Karpas-422 (cell line): Measurements from ENCODE around the gene MBP. TPM values are rescaled to one million over a fixed set of nuclear protein-coding genes. Genes with fewer than 3 reads are reported as not detected.

Experiments used
- DNase-seq: peaks from one replicate; pipeline ENCODE4 v3.0.0-alpha.2; 2015
- H2AFZ ChIP-seq: fragments of 200-600 bp; sonication (generic); 2 replicates; pipeline ENCODE4 v1.6.1; 2014; ENCODE audit warnings: antibody characterized with exemption, low read length, mixed read lengths
- H3K27ac ChIP-seq: fragments of 200-600 bp; sonication (generic); 2 replicates; pipeline ENCODE4 v1.5.1; 2014; ENCODE audit warnings: mild to moderate bottlenecking, low read length, moderate library complexity
- H3K27me3 ChIP-seq: fragments of 200-600 bp; sonication (generic); 2 replicates; pipeline ENCODE4 v1.6.1; 2014; ENCODE audit warnings: low read length, mixed read lengths
- H3K36me3 ChIP-seq: fragments of 200-600 bp; sonication (generic); 2 replicates; pipeline ENCODE4 v1.6.1; 2014; ENCODE audit warnings: low read length, mixed read lengths; ENCODE audit not compliant: insufficient read depth
- H3K4me1 ChIP-seq: fragments of 200-600 bp; sonication (generic); 2 replicates; pipeline ENCODE4 v1.6.1; 2014; ENCODE audit warnings: mild to moderate bottlenecking, low read length, mixed read lengths
- H3K4me2 ChIP-seq: fragments of 200-600 bp; sonication (generic); 2 replicates; pipeline ENCODE4 v1.6.1; 2014; ENCODE audit warnings: low read length, low read depth, mild to moderate bottlenecking; ENCODE audit not compliant: poor library complexity, severe bottlenecking
- H3K4me3 ChIP-seq: fragments of 200-600 bp; sonication (generic); 2 replicates; pipeline ENCODE4 v1.5.1; 2014; ENCODE audit warnings: mild to moderate bottlenecking, antibody characterized with exemption, low read length, mixed read lengths
- H3K79me2 ChIP-seq: fragments of 200-600 bp; sonication (generic); 2 replicates; pipeline ENCODE4 v1.6.1; 2014; ENCODE audit warnings: mild to moderate bottlenecking, low read length, mixed read lengths
- H3K9ac ChIP-seq: fragments of 200-600 bp; sonication (generic); 2 replicates; pipeline ENCODE4 v1.6.0; 2014; ENCODE audit warnings: low read length
- H3K9me2 ChIP-seq: fragments of 200-600 bp; sonication (generic), shearing (Covaris generic); replicated peaks from 2 replicates; pipeline ENCODE4 v1.6.0; 2014; ENCODE audit warnings: mild to moderate bottlenecking, low read length, moderate library complexity; ENCODE audit not compliant: insufficient read depth
- H3K9me3 ChIP-seq: fragments of 300-700, 200-600 bp; sonication (generic); 2 replicates; pipeline ENCODE4 v1.6.1; 2014; ENCODE audit warnings: low read length, mixed read lengths
- H4K20me1 ChIP-seq: fragments of 200-600 bp; sonication (generic); 2 replicates; pipeline ENCODE4 v1.6.1; 2014; ENCODE audit warnings: mild to moderate bottlenecking, antibody characterized with exemption, low read length, low read depth; ENCODE audit not compliant: insufficient read depth
- total RNA-seq: library from RNA; depleted of rRNA; stranded (reverse); fragments of >200 nt; shearing (Covaris generic); gene quantifications from 2 replicates; pipeline ENCODE4 v1.2.3, GENCODE V29; 2014; ENCODE audit warnings: low replicate concordance

MBP gene
- total RNA-seq, 1 experiment from 2014 or later: 67.8 TPM

DNA sequence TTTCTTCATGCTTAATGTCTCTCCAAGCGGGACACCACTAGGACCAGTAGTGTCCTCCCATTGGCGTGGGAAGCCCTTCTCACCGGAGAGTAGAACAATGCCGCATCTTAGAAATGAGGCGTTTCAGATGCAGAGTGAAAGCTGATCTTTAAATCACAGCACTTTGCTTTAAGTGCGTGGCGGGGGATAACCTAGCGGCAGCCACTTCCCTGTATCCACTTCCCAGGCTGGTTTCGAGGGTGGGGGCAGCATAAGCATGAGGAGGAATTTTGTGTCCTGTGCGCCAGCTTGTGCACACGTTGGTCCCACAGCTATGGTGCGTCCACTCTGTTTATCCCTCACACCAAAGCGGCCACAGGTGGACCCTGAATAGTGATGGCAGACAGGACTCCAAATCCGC is 63.1 kb downstream of the MBP start:
- no peak overlapping the region for H3K4me2 ChIP-seq
- H3K9me2 ChIP-seq: no peaks in the 10 kb centered on the region
- no peak for DNase-seq
- no peaks in the 10 kb centered on the region for H4K20me1 ChIP-seq
- H3K27me3 ChIP-seq: no peaks in the 10 kb centered on the region
- H3K27ac ChIP-seq: no peak overlapping the region
- no peaks in the 10 kb centered on the region; the same call in 1 of the 2 replicates for H3K36me3 ChIP-seq
- H3K4me3 ChIP-seq: no peak overlapping the region
- peaks cover 68% of the 10 kb centered on the region for H3K79me2 ChIP-seq
- peaks cover 66% of the 10 kb centered on the region for H3K4me1 ChIP-seq
- no peaks in the 10 kb centered on the region for H3K9me3 ChIP-seq
- H2AFZ ChIP-seq: no peak overlapping the region
- no peak overlapping the region for H3K9ac ChIP-seq

DNA sequence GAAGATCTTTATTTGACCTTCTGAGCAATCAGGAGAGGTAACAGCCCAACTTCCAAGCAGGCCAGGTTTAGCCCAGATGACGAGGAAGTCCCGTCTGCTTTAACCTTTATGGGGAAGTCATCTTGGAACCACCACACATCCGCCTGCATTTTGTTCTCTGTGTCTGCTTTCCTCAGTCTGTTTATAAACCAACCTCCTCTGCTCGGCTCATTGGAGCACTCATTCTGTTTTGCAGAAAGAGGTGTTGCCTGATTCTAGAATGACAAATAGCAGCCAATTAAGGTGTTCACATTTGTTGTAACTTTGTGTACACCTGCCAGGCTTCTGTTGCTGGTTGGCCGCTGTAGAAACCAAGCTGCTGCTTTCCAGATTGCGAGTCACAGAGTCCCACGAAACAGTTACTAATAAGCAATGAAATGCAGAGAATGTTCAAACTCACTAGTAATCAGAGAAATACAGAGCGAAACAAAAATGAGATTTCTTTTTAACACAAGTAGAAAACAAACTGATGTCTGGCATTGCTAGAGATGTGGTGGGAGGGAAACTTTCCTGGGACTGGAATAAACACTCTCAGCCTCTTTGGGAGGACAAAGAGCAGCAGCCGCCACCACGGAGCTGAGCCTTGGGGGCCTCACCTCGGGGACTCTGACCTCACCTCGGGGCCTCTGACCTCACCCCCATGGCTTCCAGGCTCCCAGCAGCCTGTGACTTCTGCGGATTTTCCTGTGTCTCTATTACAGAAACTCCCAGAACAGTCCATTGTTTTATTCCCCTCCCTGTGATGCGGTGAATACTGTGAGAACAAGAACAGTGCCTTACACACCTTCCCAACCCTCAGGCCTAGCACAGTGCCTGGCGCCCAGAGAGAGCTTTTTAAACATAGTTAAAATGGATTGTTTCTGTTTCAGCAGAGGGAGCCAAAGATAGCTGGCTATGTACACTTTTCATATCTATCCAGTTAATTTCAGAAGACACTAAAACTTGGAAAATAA is 64.0 kb downstream of the MBP start:
- Histone ChIP-seq H3K27me3 (no peaks in the 10 kb centered on the region), H3K4me3 (no peak overlapping the region), H3K27ac (peak overlapping the region; percentile 34; the same call in 1 of the 2 replicates), H2AFZ (no peak overlapping the region), H3K4me1 (peaks cover 59% of the 10 kb centered on the region), H3K36me3 (no peaks in the 10 kb centered on the region; the same call in 1 of the 2 replicates), H3K79me2 (peaks cover 59% of the 10 kb centered on the region), H3K9ac (0 out of 2 replicates have a peak overlapping the region, but pooled peaks have one; percentile 0), H3K4me2 (no peak overlapping the region), H4K20me1 (no peaks in the 10 kb centered on the region), H3K9me2 (no peaks in the 10 kb centered on the region), H3K9me3 (no peaks in the 10 kb centered on the region)
- peak; percentile 52 for DNase-seq

DNA sequence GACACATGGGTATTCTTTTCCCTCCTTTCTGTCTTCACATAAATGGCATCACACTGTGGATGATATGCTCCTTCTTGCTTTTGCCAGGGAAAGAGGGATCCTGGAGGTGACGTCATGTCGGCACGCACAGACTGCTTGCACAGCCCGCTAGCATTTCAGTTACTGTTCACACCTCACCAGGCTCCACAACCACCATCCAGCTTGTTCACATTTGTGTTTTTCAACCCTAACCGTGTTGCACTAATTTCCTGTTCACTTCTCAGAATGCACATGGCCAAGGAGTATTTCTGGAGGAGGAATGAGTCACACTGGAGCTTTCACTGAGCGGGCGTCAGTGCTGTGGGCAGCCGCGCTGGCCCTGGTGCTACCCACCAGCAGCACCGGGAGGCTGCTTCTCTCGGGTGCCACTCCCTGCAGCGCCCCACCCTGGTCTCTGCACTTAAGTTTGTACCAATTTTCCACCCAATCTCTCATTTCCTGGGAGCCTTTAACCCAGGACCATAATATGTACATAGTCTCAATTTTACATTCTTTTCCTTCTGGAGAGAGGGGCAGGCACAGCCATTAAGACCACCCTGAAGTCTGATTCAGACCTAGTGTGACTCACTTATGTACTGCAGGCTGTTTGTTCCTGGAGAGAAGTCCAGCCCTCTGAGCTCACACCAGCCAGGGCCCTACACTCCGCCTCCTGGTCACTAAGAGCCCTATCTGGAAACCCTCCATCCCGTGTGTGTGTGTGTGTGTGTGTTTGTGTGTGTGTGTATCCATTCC is 65.1 kb downstream of the MBP start:
- Histone ChIP-seq H3K9me2 (no peaks in the 10 kb centered on the region), H3K27ac (peak overlapping the region; percentile 34; the same call in 1 of the 2 replicates), H3K9ac (no peak overlapping the region), H3K36me3 (peaks cover 7% of the 10 kb centered on the region; the same call in 1 of the 2 replicates), H3K4me3 (no peak overlapping the region), H3K4me2 (no peak overlapping the region), H2AFZ (no peak overlapping the region), H3K79me2 (peaks cover 50% of the 10 kb centered on the region), H4K20me1 (no peaks in the 10 kb centered on the region), H3K27me3 (no peaks in the 10 kb centered on the region), H3K9me3 (no peaks in the 10 kb centered on the region), H3K4me1 (peaks cover 63% of the 10 kb centered on the region)
- DNase-seq: peak; percentile 43

DNA sequence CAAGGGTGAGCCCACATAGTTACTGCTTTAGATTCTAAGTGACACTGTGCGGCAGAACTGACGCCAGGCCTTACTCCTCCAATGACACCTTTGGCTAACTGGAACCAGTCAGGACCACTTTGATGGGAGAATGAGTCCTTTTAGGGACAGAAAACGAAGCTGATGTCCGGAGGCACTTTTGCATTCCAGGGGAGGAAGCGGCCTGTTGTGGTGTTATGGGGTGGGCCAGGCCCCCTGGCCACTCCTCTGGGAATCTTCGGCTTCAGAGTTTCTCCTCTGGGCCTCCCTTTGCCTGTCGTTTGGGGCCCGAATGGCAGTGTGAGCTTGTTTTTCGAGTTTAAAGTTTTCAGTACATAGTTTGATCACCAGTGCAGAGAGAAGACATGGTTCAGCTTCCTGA is 65.9 kb downstream of the MBP start:
- H3K4me1 ChIP-seq: peaks cover 63% of the 10 kb centered on the region
- peaks cover 7% of the 10 kb centered on the region; the same call in 1 of the 2 replicates for H3K36me3 ChIP-seq
- no peak for DNase-seq
- no peak overlapping the region for H3K4me2 ChIP-seq
- H3K9ac ChIP-seq: no peak overlapping the region
- H3K4me3 ChIP-seq: no peak overlapping the region
- H4K20me1 ChIP-seq: no peaks in the 10 kb centered on the region
- no peak overlapping the region for H2AFZ ChIP-seq
- H3K79me2 ChIP-seq: peaks cover 42% of the 10 kb centered on the region
- H3K27me3 ChIP-seq: no peaks in the 10 kb centered on the region
- H3K9me2 ChIP-seq: no peaks in the 10 kb centered on the region
- H3K27ac ChIP-seq: no peak overlapping the region
- no peaks in the 10 kb centered on the region for H3K9me3 ChIP-seq

DNA sequence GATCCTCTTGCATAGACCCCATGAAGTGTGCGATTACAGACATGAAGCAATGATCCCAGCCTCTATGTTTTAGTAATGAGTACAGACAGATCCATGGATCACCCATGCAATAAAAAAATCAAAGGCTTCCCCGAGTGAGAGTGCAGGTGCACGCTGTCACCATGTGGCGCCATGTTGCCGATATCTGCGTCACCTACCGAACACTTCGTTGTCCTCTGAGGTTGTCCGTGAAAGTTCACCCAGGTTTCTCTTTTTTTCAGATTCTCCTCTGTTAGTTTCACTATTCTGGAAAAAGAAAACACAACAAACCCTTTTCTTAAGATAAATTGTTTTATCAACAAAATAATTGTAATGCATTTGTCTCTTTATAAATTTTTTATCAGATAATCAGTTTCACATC is 66.5 kb downstream of the MBP start:
- Histone ChIP-seq H3K36me3 (peaks cover 7% of the 10 kb centered on the region; the same call in 1 of the 2 replicates), H3K4me1 (peaks cover 65% of the 10 kb centered on the region), H4K20me1 (no peaks in the 10 kb centered on the region), H3K4me2 (no peak overlapping the region), H3K27me3 (no peaks in the 10 kb centered on the region), H3K4me3 (no peak overlapping the region), H2AFZ (no peak overlapping the region), H3K9me2 (no peaks in the 10 kb centered on the region), H3K27ac (0 out of 2 replicates have a peak overlapping the region, but pooled peaks have one; percentile 36), H3K79me2 (peaks cover 36% of the 10 kb centered on the region), H3K9me3 (no peaks in the 10 kb centered on the region), H3K9ac (no peak overlapping the region)
- DNase-seq: no peak

DNA sequence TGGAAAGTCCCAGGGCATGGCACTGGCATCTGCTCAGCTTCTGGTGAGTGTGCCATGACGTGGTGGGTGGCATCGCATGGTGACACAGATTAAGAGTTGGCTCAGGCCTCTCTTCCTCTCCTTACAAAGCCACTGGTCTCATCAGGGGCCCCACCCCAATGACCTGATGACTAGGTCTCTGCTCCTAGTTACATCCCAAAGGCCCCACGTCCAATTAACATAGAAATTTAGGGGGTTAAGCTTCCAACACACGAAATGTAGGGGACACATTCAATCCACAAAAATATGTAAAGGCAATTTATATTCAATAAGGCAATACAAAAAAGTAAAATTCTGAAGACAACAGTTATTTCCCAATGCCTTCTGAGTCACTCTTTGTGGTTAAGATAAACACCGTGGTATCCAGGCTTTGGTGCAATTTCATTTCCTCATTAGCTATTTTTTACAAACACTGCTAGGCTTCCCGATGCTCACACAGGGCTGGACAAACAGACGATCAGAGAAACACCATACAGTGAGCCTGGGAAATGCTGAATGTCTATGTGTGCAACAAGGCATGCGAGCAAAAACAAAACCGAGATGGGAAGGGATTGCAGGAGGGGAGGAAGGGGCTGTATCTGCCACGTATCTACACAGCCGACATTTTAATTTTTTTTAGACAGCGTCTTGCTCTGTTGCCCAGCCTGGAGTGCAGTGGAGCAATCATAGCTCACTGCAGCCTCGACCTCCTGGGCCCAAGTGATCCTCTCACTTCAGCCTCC is 67.2 kb downstream of the MBP start:
- Histone ChIP-seq H3K36me3 (peaks cover 7% of the 10 kb centered on the region; the same call in 1 of the 2 replicates), H3K27me3 (no peaks in the 10 kb centered on the region), H3K9me3 (no peaks in the 10 kb centered on the region), H3K9me2 (no peaks in the 10 kb centered on the region), H3K27ac (peak overlapping the region; percentile 36), H3K4me3 (no peak overlapping the region), H3K4me1 (peaks cover 67% of the 10 kb centered on the region), H3K9ac (no peak overlapping the region), H3K4me2 (no peak overlapping the region), H3K79me2 (peaks cover 30% of the 10 kb centered on the region), H4K20me1 (no peaks in the 10 kb centered on the region), H2AFZ (no peak overlapping the region)
- DNase-seq: peak; percentile 58

DNA sequence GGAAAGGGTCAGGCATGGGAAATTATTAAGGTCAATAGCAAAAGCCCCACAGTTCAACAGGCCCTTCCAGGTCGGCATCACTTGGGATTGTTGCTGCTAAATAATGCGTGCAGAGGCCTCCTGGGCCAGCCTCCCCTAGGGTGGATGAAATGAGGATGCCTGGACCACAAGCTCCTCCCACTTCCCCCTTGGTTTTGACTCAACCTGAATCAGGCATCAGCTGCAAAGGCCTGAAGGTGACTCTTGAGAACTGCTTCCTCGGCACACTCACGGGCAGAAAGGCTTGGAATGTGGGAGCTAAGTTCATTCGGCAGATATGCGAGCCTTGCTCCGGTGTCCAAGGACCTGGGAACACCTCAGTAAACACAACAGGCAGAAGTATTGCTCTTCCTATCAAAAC is 69.3 kb downstream of the MBP start:
- H3K27me3 ChIP-seq: no peaks in the 10 kb centered on the region
- H3K9me2 ChIP-seq: no peaks in the 10 kb centered on the region
- peak; percentile 63 for DNase-seq
- peak overlapping the region; percentile 53; the same call in 1 of the 2 replicates for H3K27ac ChIP-seq
- H4K20me1 ChIP-seq: no peaks in the 10 kb centered on the region
- no peaks in the 10 kb centered on the region for H3K9me3 ChIP-seq
- H3K4me3 ChIP-seq: no peak overlapping the region
- H3K79me2 ChIP-seq: peaks cover 9% of the 10 kb centered on the region; the same call in 1 of the 2 replicates
- H3K9ac ChIP-seq: no peak overlapping the region
- H3K4me2 ChIP-seq: no peak overlapping the region
- peaks cover 10% of the 10 kb centered on the region for H3K36me3 ChIP-seq
- H2AFZ ChIP-seq: no peak overlapping the region
- H3K4me1 ChIP-seq: peaks cover 46% of the 10 kb centered on the region
